Measurements from ENCODE around the gene SVOP.

SVOP gene

GRCh38 chr12:108935159-108935763 lies 85.6 kb downstream of the SVOP start:
- no peak for DNase-seq (ENCODE audit: low read depth)

GRCh38 chr12:108933949-108934348 lies 86.9 kb downstream of the SVOP start:
- DNase-seq (ENCODE audit: low read depth): no peak

DNA sequence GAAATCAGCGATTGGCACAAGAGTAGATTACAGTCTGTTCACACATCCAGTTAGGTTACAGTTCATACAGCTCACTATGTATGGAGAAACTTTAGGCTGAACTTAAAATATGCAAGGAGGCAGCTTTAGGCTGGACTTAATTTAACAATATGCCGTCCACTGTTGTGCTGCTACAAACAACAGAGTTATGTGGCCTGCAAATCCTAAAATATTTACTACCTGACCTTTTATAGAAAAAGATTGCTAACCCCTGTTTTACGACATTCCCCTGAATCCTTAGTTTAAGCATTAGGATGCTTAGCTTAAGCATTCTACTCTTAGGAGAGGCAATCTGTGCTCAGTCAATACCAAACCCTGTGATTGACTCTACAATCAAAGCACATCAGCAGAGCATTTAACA lies 90.1 kb downstream of the SVOP start:
- no peak for DNase-seq (ENCODE audit: low read depth)

GRCh38 chr12:108930155-108930554 lies 90.7 kb downstream of the SVOP start:
- no peak for DNase-seq (ENCODE audit: low read depth)

- no peak for DNase-seq (ENCODE audit: low read depth)
These were observed 92.2 kb downstream of the SVOP start for GRCh38 chr12:108928695-108929094.

DNA sequence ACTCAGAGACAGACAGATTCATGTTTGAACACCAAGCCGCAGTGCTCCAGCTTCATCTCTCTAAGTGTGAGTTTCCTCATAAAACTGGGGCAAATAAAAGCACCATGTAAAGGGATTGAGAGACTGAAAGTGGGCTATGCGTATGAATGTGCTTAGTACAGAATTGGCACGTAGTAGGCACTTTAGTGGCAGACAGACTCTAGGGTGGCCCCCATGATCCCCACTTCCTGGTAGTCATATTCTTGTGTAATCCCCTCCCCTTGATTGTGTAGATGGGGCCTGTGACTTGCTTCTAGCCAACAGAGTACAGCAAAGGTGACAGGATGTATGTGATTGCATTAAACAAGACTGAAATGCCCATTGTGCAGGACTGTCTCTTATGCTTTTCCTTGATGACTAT lies 98.0 kb downstream of the SVOP start:
- no peak for DNase-seq (ENCODE audit: low read depth)

DNA sequence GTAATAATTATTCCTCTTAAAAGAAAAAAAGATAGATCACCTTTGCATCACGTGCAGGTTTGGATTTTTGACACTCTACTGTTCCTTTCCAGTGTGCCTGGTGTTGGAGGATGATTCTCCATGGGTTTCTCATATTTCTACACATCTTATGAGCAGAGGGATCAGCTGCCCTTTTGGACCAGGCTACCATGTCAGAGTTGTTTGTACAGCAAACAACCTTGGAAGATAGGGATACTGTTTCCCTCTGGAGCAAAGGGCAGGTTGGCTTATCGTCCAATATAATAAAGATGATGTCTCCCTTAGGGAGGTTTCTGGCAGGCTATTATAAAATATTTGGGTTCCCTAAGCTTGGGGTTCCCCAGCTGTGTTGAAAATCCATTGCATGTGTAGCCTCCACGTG lies 98.9 kb downstream of the SVOP start:
- no peak for DNase-seq (ENCODE audit: low read depth)

DNA sequence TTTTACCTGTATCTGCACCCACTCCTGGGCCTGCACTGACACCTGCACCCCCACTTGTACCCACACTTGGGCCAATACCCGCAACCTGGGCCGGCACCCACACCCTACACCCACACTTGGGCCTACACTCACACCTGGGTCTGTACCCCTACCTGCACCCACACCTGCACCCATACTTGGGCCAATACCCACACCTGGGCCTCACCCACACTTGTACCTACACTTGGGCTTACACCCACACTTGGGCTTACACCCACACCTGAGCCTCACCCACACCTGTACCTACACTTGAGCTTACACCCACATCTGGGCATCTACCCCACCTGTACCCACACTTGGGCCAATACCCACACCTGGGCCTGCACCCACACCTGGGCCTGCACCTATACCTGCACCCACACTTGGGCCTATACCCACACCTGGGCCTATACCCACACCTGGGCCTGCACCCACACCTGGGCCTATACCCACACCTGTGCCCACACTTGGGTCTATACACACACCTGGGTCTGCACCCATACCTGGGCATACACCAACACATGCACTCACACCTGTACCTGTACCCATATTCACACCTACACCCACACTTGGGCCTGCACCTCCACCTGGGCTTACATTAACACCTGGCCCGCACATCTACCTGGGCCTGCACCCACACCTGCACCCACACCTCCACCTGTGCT lies 101.8 kb downstream of the SVOP start:
- no peak for DNase-seq (ENCODE audit: low read depth)

DNA sequence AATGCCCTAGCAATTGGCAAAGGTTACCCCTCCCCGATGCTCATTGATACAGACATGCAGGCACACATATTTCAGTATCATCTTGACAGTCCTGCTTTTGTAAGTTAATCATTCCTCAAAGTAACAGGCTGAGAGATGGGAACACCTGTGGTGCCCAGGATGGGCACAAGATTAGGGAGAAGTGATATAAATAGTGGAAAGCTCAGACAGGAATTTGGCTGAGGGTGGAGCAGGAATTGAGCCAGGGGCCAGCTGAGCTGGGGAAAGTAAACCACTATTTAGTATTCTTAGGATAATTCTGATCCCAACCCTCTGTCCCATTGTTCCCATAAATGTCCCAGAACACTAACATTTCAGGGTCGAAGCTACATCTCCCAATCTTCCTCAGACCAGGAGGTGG lies 102.7 kb downstream of the SVOP start:
- DNase-seq (ENCODE audit: low read depth): no peak

DNA sequence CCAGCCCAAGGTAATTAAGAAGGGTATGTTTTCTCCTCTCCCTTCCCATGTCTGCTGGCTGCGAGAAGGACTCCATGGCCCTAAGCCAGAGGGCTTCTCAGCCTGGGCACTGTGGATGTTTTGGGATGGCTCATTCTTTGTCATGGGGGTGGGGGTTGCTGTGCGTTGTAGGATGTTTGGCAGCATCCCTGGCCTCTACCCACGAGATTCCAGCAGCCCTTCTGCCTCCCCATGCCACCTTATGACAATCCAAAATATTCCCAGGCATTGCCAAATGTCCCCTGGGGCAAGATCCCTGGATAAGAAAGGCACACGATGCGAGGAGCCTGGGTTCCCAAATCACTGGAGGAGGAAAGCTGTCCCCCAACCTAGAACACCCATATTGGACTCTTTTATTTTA lies 104.5 kb downstream of the SVOP start:
- no peak for DNase-seq (ENCODE audit: low read depth)

DNA sequence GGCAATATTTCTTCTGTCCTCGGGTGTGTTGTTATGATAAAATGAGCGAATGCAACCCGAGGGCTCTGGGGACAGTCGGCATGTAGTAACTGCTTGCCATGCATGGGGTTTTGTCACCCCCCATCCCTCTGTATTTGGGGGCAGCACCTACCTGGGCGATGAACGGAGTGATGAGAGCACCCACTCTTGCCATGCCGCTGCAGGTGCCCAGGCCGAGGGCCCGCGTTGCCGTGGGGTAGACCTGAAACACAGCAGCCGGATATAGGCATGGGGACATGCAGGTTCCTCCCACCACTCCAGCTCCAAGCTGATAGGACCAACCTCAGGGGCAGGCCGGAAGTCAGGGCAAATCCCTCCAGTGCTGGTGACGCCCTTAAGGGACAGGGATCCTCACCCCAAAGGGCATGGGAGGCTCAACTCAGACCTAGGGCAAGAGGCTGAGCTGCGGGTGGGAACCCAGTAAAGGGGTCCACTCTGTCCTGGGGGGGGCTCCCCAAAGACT lies 105.2 kb downstream of the SVOP start:
- DNase-seq (ENCODE audit: low read depth): no peak

- DNase-seq (ENCODE audit: low read depth): no peak
These were observed 106.7 kb downstream of the SVOP start for GRCh38 chr12:108914121-108914531.

GRCh38 chr12:108912361-108912760 lies 108.5 kb downstream of the SVOP start:
- no peak for DNase-seq (ENCODE audit: low read depth)

DNA sequence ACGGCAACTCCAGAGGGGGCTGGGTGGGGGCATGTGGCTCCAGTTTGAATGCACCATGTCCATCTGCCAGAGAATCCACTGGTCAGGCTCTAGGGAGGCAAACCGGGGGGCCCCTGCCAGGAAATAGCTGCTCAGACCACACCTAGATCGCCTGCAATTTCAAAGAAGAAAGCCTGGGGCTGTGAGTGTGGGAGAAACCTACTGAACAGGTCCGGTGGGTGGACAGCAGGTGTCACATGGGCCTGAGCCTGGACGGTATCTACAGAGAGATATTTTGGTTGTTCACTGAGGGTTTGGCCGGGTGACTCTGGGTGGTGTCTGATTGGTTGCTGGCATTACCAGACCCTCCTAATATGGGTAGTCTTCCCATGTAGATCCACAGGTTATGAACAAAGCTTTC lies 109.0 kb downstream of the SVOP start:
- DNase-seq (ENCODE audit: low read depth): no peak

DNA sequence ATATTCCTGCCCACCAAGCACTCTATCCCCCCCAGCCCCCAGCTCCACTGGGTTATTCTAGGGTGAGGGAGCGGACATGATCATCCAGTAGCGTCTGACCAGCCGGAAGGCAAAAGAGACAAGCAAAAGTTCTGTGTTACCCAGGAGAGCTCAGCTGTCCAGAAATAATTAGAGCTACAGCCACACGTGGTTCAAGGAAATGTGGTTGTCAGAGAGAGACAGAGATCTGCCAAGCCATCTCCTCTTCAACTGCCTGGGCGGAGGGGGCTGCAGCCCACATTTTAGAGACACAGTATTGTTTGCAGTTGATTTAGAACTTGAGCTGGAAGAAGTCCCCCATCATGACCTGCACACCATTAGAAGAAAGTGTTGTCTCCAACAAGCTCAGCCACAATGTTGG lies 110.5 kb downstream of the SVOP start:
- DNase-seq (ENCODE audit: low read depth): no peak

DNA sequence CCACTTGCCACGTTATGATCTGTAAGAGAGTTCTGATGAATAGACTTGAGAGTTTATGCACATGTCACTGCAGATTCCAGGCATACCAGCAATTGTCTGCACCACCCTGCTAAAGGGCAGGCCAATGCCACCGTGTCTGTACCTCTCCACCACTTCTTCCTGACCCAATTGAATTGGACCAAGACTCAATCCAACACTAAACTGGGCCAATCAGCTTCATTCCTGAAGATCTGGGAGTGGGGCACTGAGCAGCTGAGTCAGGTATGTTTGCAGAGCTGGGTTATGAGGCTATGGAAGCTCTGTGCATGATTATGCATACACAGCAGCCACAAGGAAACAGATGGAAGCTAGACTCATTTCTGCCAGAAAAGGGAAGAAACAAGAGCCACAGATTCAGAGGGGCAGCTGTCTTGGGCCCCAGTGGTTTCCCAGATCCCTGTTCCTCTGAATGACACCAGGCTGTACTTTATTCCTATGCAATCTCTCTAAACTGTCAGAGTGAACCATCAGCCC lies 113.0 kb downstream of the SVOP start:
- no peak for DNase-seq (ENCODE audit: low read depth)

DNA sequence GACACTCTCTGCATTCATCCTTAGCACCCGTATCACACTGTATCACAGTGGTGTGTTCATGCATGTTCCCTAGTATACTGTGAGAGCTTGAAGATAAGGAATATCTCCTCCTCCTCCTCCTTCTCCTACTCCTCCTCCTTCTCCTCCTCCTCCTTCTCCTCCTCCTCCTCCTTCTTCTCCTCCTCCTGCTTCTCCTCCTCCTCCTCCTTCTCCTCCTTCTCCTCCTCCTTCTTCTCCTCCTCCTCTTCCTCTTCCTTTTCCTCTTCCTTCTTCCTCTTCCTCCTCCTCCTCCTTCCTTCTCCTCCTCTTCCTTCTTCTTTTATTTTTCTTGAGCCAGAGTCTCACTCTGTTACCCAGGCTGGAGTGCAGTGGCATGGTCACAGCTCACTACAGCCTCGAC lies 113.9 kb downstream of the SVOP start:
- no peak for DNase-seq (ENCODE audit: low read depth)

- no peak for DNase-seq (ENCODE audit: low read depth)
These were observed 115.1 kb downstream of the SVOP start for GRCh38 chr12:108905725-108906124.

DNA sequence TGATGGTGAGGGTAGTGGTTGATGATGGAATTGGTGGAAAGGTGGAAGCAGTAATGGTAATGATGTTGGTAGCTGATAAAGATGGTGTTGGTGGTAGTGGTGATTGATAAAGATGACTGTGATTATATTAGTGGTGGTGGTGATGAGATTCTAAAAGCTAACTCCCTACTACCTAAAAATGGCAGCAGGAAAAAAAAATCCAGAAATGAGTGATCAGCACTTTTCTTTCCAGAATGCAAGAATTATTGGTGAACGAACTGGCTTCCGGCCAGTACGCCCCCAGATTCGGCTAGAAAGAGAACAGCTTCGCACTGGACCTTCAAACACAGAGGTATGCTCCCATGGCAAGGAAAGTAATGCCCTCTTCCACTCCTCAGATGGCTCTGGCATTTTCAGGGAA lies 121.7 kb downstream of the SVOP start:
- DNase-seq (ENCODE audit: low read depth): no peak

GRCh38 chr12:108896817-108897216 lies 124.1 kb downstream of the SVOP start:
- no peak for DNase-seq (ENCODE audit: low read depth)

- DNase-seq (ENCODE audit: low read depth): no peak
These were observed 124.5 kb downstream of the SVOP start for GRCh38 chr12:108896336-108896735.

DNA sequence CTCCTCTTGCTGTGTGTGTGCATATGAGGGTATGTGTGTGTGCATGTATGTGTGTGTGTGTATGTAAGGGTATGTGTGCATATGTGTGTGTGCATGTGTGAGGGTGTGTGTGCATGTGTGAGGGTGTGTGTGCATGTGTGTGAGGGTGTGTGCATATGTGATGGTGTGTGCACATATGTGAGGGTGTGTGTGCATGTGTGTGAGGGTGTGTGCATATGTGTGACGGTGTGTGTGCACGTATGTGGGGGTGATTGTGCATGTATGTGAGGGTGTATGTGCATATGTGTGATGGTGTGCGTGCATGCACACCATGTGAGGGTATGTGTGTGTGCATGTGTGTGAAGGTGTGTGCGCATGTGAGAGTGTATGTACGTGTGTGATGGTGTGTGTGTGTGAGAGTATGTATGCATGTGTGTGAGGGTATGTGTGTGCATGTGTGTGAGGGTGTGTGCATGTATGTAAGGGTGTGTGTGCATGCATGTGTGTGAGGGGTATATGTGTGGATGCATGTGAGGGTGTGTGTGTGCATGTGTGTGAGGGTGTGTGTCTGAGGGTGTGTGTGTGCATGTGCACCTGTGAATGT lies 125.6 kb downstream of the SVOP start:
- DNase-seq (ENCODE audit: low read depth): no peak

DNA sequence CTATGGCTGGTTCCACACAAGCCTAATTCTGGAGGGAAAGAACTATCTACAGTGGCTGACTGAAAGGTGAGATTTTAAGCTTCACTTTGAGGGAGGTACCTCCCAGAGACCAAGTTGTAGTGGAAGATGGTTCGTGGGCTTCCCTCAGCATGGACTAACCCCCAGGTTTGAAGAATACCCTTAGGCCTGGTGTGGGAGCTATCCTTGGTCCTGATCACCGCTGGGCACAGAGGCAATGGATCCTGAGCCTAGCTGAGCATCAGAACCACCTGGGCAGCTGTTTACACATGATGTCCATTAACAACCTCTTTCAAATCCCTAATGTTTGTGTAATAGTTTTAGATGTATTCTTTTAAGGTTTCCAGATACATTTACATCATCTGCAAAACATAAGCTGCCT lies 130.7 kb downstream of the SVOP start:
- DNase-seq (ENCODE audit: low read depth): no peak

Data from stimulated activated CD8-positive, alpha-beta memory T cell treated with anti-CD3 and anti-CD28 coated beads, Interleukin-7, amount 100 ng/mL, for 24 hours (primary cell).